K562 (cell line): ENCODE measurements around the gene CNTFR. TPM values are rescaled to one million over a fixed set of nuclear protein-coding genes. Genes with fewer than 3 reads are reported as not detected.

ENCODE experiments used
- ATAC-seq: fragments of 200-7000 bp; cut with Tn5 transposase; 3 replicates; pipeline ENCODE4 v1.9.1; 2020; ENCODE audit warnings: moderate library complexity
- BruUV-seq: library from RNA; stranded (reverse); fragments of 400-500 nt; replicated peaks from 2 replicates; lab custom pipeline; 2021; lab: Mats Ljungman, UMichigan
- CTCF ChIA-PET: fragments of 300-600 bp; formaldehyde crosslinking; extraction: SDS; loops from one replicate; lab custom pipeline; 2021; ENCODE audit warnings: low intra/inter-chr PET ratio; lab: Yijun Ruan, JAX
- POLR2A ChIA-PET: fragments of 300-600, 350-650 bp; sonication (Branson Sonifier 250); formaldehyde crosslinking; extraction: SDS; loops from one replicate; lab custom pipeline; 2021; ENCODE audit warnings: antibody characterized with exemption, inconsistent platforms; lab: Yijun Ruan, JAX
- DNase-seq, 4 experiments: peaks; one replicate each; pipeline versions ENCODE4 v3.0.0 to v3.0.0-alpha.2; 2011 to 2018; ENCODE audit warnings: low spot score in 3 of 4, mixed read lengths in 3 of 4; ENCODE audit errors: extremely low read depth in 1 of 4
- FAIRE-seq: peaks from 2 replicates; lab custom pipeline; 2011; peaks lifted over from hg19 to GRCh38; lab: Jason Lieb, UNC
- H2AFZ ChIP-seq: 2 replicates; pipeline ENCODE4 v1.6.0; 2011; ENCODE audit warnings: low read depth, low read length, control low read depth, inconsistent platforms
- H3K27ac ChIP-seq: fragments of 200-600 bp; 3 replicates; pipeline ENCODE4 v1.8.0; 2011; ENCODE audit warnings: low read depth, mild to moderate bottlenecking, control low read depth, inconsistent platforms, low read length, moderate library complexity, mixed read lengths; ENCODE audit errors: extremely low read depth
- H3K27me3 ChIP-seq, 2 experiments: fragments of 300-600 bp in 1 of 2; 2 replicates in 1 of 2; 3 replicates in 1 of 2; pipeline versions ENCODE4 v1.6.0 to v1.8.0; 2011; ENCODE audit warnings: inconsistent platforms in 2 of 2, low read length in 2 of 2, mild to moderate bottlenecking in 1 of 2, mixed read lengths in 1 of 2, moderate library complexity in 1 of 2; ENCODE audit not compliant: control insufficient read depth in 2 of 2, insufficient read depth in 2 of 2
- H3K36me3 ChIP-seq: fragments of 300-600 bp; 3 replicates; pipeline ENCODE4 v1.8.0; 2011; ENCODE audit warnings: mild to moderate bottlenecking, low read length, inconsistent platforms; ENCODE audit not compliant: control insufficient read depth, insufficient read depth
- H3K4me1 ChIP-seq, 2 experiments: fragments of 200-600 bp in 1 of 2; replicated peaks in 1 of 2; 2 replicates in 1 of 2; 3 replicates in 1 of 2; pipeline versions ENCODE4 v1.5.1 to v1.8.0; 2011; ENCODE audit warnings: inconsistent platforms in 2 of 2, low read length in 2 of 2, mild to moderate bottlenecking in 1 of 2, mixed read lengths in 1 of 2, moderate library complexity in 1 of 2; ENCODE audit not compliant: control insufficient read depth in 2 of 2, insufficient read depth in 2 of 2
- H3K4me2 ChIP-seq: 2 replicates; pipeline ENCODE4 v1.6.1; 2011; ENCODE audit warnings: low read length, control low read depth, inconsistent platforms, mixed read lengths; ENCODE audit not compliant: insufficient read depth
- H3K4me3 ChIP-seq: fragments of 200-600 bp; sonication (generic), shearing (Covaris generic); 2 replicates; pipeline ENCODE4 v1.5.1; 2016; ENCODE audit warnings: control low read depth, inconsistent platforms
- H3K79me2 ChIP-seq: fragments of 200-600 bp; 3 replicates; pipeline ENCODE4 v1.8.0; 2011; ENCODE audit warnings: low read length, inconsistent platforms; ENCODE audit not compliant: control insufficient read depth, insufficient read depth
- H3K9ac ChIP-seq, 2 experiments: 2 replicates each; pipeline versions ENCODE4 v1.6.0 to v1.6.1; 2011; ENCODE audit warnings: low read depth in 2 of 2, low read length in 2 of 2, control low read depth in 1 of 2, inconsistent platforms in 1 of 2, mild to moderate bottlenecking in 1 of 2, mixed read lengths in 1 of 2; ENCODE audit not compliant: insufficient read depth in 1 of 2
- H3K9me1 ChIP-seq: one replicate; pipeline ENCODE4 v1.6.0; 2011; ENCODE audit warnings: inconsistent platforms, mild to moderate bottlenecking, low read length, moderate library complexity; ENCODE audit not compliant: control insufficient read depth, insufficient read depth
- H3K9me3 ChIP-seq: replicated peaks from 2 replicates; pipeline ENCODE4 v1.5.1; 2011; ENCODE audit warnings: low read depth, low read length, inconsistent platforms; ENCODE audit not compliant: control insufficient read depth, insufficient read depth
- H4K20me1 ChIP-seq: replicated peaks from 2 replicates; pipeline ENCODE4 v1.6.1; 2011; ENCODE audit warnings: low read length, inconsistent platforms, mixed read lengths; ENCODE audit not compliant: control insufficient read depth, insufficient read depth
- ARID1B ChIP-seq: fragments of 450-650 bp; IDR thresholded peaks from 2 replicates; pipeline ENCODE4 v1.6.1; 2016; ENCODE audit warnings: antibody characterized with exemption, mild to moderate bottlenecking, inconsistent platforms
- CAMTA2 ChIP-seq: fragments of 250-450 bp; sonication (Bioruptor Pico); conservative IDR thresholded peaks from 2 replicates; pipeline ENCODE4 v1.5.1; 2022
- FOXK2 ChIP-seq, 2 experiments: fragments of 450-650 bp; IDR thresholded peaks in 1 of 2; conservative IDR thresholded peaks in 1 of 2; 2 replicates each; pipeline ENCODE4 v1.6.1; 2016; ENCODE audit warnings: low read depth in 2 of 2, mild to moderate bottlenecking in 1 of 2
- IFI16 ChIP-seq: fragments of 250-450 bp; sonication (Bioruptor Pico); IDR thresholded peaks from 2 replicates; pipeline ENCODE4 v2.1.2; 2022; ENCODE audit warnings: mild to moderate bottlenecking, inconsistent platforms
- KAT7 ChIP-seq: sonication (generic); formaldehyde crosslinking; IDR thresholded peaks from 2 replicates; pipeline ENCODE4 v1.8.0; 2022; ENCODE audit warnings: missing genetic modification reagents, mild to moderate bottlenecking, borderline replicate concordance
- NFXL1 ChIP-seq: fragments of 450-650 bp; formaldehyde crosslinking; IDR thresholded peaks from 2 replicates; pipeline ENCODE4 v1.4.0; 2021; ENCODE audit warnings: mild to moderate bottlenecking
- PRMT5 ChIP-seq: sonication (generic); formaldehyde crosslinking; IDR thresholded peaks from 2 replicates; pipeline ENCODE4 v1.5.0; 2020; ENCODE audit warnings: missing genetic modification reagents
- RCOR1 ChIP-seq, 2 experiments: IDR thresholded peaks; 2 replicates each; pipeline ENCODE4 v1.6.1; 2012; ENCODE audit warnings: low read depth in 2 of 2, low read length in 2 of 2, borderline replicate concordance in 1 of 2, improper control_type of control experiment in 1 of 2
- TAL1 ChIP-seq: fragments of 450-650 bp; IDR thresholded peaks from 2 replicates; pipeline ENCODE4 v1.6.1; 2016; ENCODE audit warnings: mild to moderate bottlenecking
- TFAM ChIP-seq: fragments of 250-450 bp; sonication (Bioruptor Pico); conservative IDR thresholded peaks from 2 replicates; pipeline ENCODE4 v1.5.0; 2021; ENCODE audit warnings: mild to moderate bottlenecking, moderate library complexity
- UBTF ChIP-seq, 2 experiments: IDR thresholded peaks; 2 replicates each; pipeline ENCODE4 v1.6.1; 2012; ENCODE audit warnings: improper control_type of control experiment in 2 of 2, low read depth in 2 of 2, low read length in 2 of 2, borderline replicate concordance in 1 of 2
- ZNF830 ChIP-seq: fragments of 250-450 bp; sonication (Bioruptor Pico); IDR thresholded peaks from 2 replicates; pipeline ENCODE4 v1.5.0; 2021; ENCODE audit warnings: mild to moderate bottlenecking
- WGBS: fragments of 100-300 bp; shearing (Covaris generic); methylation state at CpG from one replicate; pipeline ENCODE4 v1.1.6; 2016; ENCODE audit warnings: low coverage, mixed read lengths; ENCODE audit not compliant: insufficient coverage; ENCODE audit errors: missing lambda C conversion rate; 5-methylcytosine and 5-hydroxymethylcytosine counted together
- in situ Hi-C: fragments of 300-500 bp; cut with MboI; formaldehyde crosslinking; loops from 4 replicates; pipeline ENCODE4 v1.15.0; 2018; ENCODE audit warnings: inconsistent platforms, mixed read lengths
- intact Hi-C: fragments of 100-400 bp; cut with micrococcal nuclease; formaldehyde crosslinking; loops from 2 replicates; pipeline ENCODE4 v1.14.2; 2022
- polyA plus RNA-seq, 8 experiments: library from polyadenylated mRNA; depleted of rRNA in 4 of 8; stranded (reverse) in 5 of 8; unstranded in 3 of 8; fragments of >200 nt; fragmentation: Nextera tagmentation in 2 of 8; fragmentation: Illumina TruSeq in 1 of 8; extraction: Ambion mirVana in 2 of 8; extraction: Trizol in 1 of 8; gene quantifications; 2 replicates each; pipeline versions ENCODE4 v1.2.1 to v1.2.3, GENCODE V29; 2011 to 2014; ENCODE audit warnings: inconsistent platforms in 1 of 8, missing spikeins in 1 of 8
- total RNA-seq, 7 experiments: library from RNA; depleted of rRNA in 6 of 7; stranded (reverse); fragments of >200 nt in 6 of 7; fragmentation: Illumina TruSeq in 2 of 7; extraction: Trizol in 2 of 7; gene quantifications; 2 replicates each; pipeline versions ENCODE4 v1.2.1 to v1.2.3, GENCODE V29; 2011 to 2021; ENCODE audit warnings: low replicate concordance in 1 of 7

Gene CNTFR
- total and polyA plus RNA-seq, 9 of the 15 experiments (the other 6 are each of a cell fraction or from before 2014, with no cell fraction given), result not detected

- no peaks in the 10 kb centered on the region for H4K20me1 ChIP-seq
- POLR2A ChIA-PET, result interaction anchor here (0.6 to 0.7 kb wide), 2 partner anchors 23 to 423 kb away, joined by 3 read pairs; no protein-coding TSS in a partner anchor
- H3K4me2 ChIP-seq, result no peak overlapping the region
Measured at GRCh38 chr9:34624475-34625185, 35.1 kb upstream of the CNTFR start.

GRCh38 chr9:34623374-34624235 is 34.1 kb upstream of the CNTFR start:
- Histone ChIP-seq H3K27me3 (peaks cover 9 to 35% of the 10 kb centered on the region in 2 experiments; a peak in 4 of 5 replicates), H3K9me1 (no peaks in the 10 kb centered on the region), H3K4me1 (peaks cover 5 to 18% of the 10 kb centered on the region in 2 experiments; a peak in 3 of 5 replicates), H3K36me3 (no peaks in the 10 kb centered on the region), H3K4me3 (no peak overlapping the region), H3K4me2 (no peak overlapping the region), H4K20me1 (no peaks in the 10 kb centered on the region), H2AFZ (no peak overlapping the region), H3K27ac (no peak overlapping the region), H3K79me2 (no peaks in the 10 kb centered on the region; the same call in 2 of the 3 replicates), H3K9ac (no peak overlapping the region), H3K9me3 (no peaks in the 10 kb centered on the region)
- DNase-seq, result no peak
- in situ Hi-C loops (no loop called here), intact Hi-C loops (no loop called here)
- 78% methylated on average over 12 of the region's 63 CpGs for WGBS
- no peak for ATAC-seq
- ChIA-PET CTCF (no interaction called here), POLR2A (no interaction called here)
- BruUV-seq, result no TSS peak
- no peak for FAIRE-seq
- no peak for TF ChIP-seq PRMT5
- no peak for TF ChIP-seq UBTF (IDR thresholded peaks at IDR 0.05; ENCODE audit: borderline replicate concordance in 1 of 2, low read depth in 2 of 2, low read length in 2 of 2)
- no peak for TF ChIP-seq NFXL1 (CRISPR knock-in tag)
- TF ChIP-seq ZNF830, result no peak
- TF ChIP-seq ARID1B, result no peak
- TF ChIP-seq CAMTA2 (CRISPR knock-in tag), result no peak
- no peak for TF ChIP-seq TAL1
- no peak for TF ChIP-seq IFI16 (CRISPR knock-in tag)
- no peak for TF ChIP-seq FOXK2 (conservative IDR thresholded peaks at IDR 0.05 in 1 of 2, IDR thresholded peaks at IDR 0.05 in 1 of 2; ENCODE audit: low read depth in 2 of 2)

More at GRCh38 chr9:34624475-34625185, 35.1 kb upstream of the CNTFR start:
- H3K4me1 ChIP-seq, result peaks cover 2 to 26% of the 10 kb centered on the region in 2 experiments; a peak in 3 of 5 replicates
- H2AFZ ChIP-seq, result no peak overlapping the region
- no peaks in the 10 kb centered on the region; the same call in 2 of the 3 replicates for H3K79me2 ChIP-seq
- no peak overlapping the region for H3K9ac ChIP-seq
- DNase-seq, result no peak
- BruUV-seq, result no TSS peak
- H3K36me3 ChIP-seq, result no peaks in the 10 kb centered on the region
- no peaks in the 10 kb centered on the region for H3K9me3 ChIP-seq
- TF ChIP-seq KAT7 (CRISPR knock-in tag) (no peak), TFAM (no peak), RCOR1 (IDR thresholded peaks at IDR 0.05; ENCODE audit: borderline replicate concordance in 1 of 2, low read depth in 2 of 2, low read length in 2 of 2) (no peak)
- TF ChIP-seq, all 486 proteins: peak for 0
- CTCF ChIA-PET, result no interaction called here
- WGBS, result 29% methylated on average over 6 of the region's 39 CpGs
- in situ Hi-C loops (no loop called here), intact Hi-C loops (no loop called here)
- ATAC-seq, result no peak
- no peak overlapping the region for H3K4me3 ChIP-seq
- H3K27me3 ChIP-seq, result peaks cover 14 to 43% of the 10 kb centered on the region in 2 experiments; a peak in 4 of 5 replicates
- no peaks in the 10 kb centered on the region for H3K9me1 ChIP-seq
- H3K27ac ChIP-seq, result no peak overlapping the region
- no peak for FAIRE-seq
